DOHH2 (cell line): ENCODE data around the gene ERG.

Source experiments
- CTCF ChIP-seq: fragments of 200-600 bp; sonication (generic); IDR thresholded peaks from one replicate; pipeline ENCODE4 v1.5.1; 2014; ENCODE audit warnings: antibody characterized with exemption, mild to moderate bottlenecking, low read depth, low read length; ENCODE audit not compliant: poor library complexity, severe bottlenecking
- EZH2phosphoT487 ChIP-seq: fragments of 200-600 bp; sonication (generic); IDR thresholded peaks from 2 replicates; pipeline ENCODE4 v1.6.1; 2017; ENCODE audit warnings: borderline replicate concordance, mild to moderate bottlenecking, antibody characterized with exemption, low read length, moderate library complexity, mixed read lengths

GRCh38 chr21:38383411-38384237 is 114.7 kb downstream of the ERG start:
- TF ChIP-seq CTCF (no peak), EZH2phosphoT487 (no peak)
